GM13977 (cell line): ENCODE results near the gene TAF15.
A peak's percentile ranks its signal among the peaks of the same experiment; 100 is the strongest.

Experiments used
- DNase-seq: peaks from one replicate; pipeline ENCODE4 v3.0.0; 2012; ENCODE audit warnings: low spot score
- CTCF ChIP-seq: IDR thresholded peaks from 2 replicates; pipeline ENCODE4 v1.5.1; 2012; ENCODE audit warnings: mild to moderate bottlenecking, control low read depth; ENCODE audit not compliant: insufficient read depth; ENCODE audit errors: extremely low read depth, missing control alignments
- in situ Hi-C: fragments of 300-500 bp; cut with MboI; formaldehyde crosslinking; loops from one replicate; pipeline ENCODE4 v1.12.0; 2022; ENCODE audit warnings: low sequenced_read_pairs, low pct_unique_long_range_greater_than_20kb, mixed read lengths, inconsistent platforms; ENCODE audit not compliant: unreplicated experiment

TAF15 gene

DNA sequence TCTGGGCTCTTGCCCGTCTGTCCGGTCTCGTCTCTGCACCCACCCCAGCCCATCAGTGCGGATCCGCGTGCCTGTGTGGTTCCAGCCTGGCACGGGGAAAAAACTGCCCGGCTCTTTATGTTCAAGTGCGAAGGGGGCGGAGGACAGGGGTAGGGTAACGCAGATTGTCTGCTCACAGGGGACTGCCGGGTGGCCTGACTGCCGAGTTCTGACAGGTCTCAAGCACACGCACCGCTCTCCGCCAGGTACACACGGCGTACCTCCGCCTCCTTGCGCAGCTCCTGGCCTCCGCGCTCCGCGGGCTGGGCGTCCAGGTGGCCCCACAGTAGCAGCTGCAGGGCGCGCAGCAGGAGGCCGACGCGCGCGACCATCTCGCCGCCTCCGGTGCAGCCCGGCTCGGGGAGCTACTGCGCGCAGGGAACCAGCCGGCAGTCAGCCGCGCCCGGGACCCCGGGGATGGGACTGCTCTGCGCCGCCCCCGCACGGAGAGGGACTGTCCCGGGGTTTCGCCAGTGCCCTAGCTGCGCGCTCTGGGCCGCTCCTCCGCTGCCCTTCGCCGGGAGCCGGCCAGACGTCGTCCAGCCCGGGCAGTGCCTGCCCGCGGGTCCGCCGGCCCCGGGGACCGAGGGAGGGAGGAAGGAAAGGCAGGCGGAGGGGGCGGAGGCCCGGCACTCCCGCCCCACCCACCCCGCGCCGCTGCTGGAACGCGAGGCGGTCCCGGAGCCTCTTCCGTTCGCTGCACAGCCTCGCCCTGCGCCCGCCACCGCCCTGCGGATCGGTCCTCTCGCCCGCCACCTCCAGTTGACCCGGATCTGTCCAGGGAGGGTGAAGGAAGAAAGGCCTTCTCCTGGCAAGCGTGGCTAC lies 14.0 kb upstream of the TAF15 start, which contains the start of gene MMP28:
MMP28 (minus strand) TSS at position 635 of the 864 bp plus-strand sequence; CDS start at position 371, 264 bp downstream.
- in situ Hi-C loops, result no loop called here
- peak; percentile 62 for DNase-seq

DNA sequence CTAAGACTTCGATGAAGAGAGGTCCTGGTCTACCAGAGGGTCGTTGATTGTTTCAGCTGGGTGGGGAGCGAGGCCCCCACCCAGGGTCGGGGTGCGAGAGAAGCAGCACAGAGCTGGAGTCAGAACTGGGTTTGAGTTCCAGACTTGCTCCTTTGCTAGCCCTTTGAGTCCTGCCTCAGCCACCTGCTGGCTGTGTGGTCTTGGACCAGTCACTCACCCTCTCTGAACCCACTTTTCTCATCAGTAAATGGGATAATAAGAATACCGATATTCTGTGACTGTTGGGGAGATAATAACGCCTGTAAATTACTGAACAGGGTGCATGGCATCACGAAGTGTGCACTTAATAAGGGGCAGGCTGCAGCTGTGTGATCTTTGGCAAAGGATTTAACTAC lies 13.4 kb upstream of the TAF15 start:
- in situ Hi-C loops, result no loop called here
- DNase-seq, result no peak
- no peak for TF ChIP-seq CTCF

More for the DNA sequence above, 14.0 kb upstream of the TAF15 start, which contains the start of gene MMP28:
- TF ChIP-seq CTCF, result no peak

GRCh38 chr17:35796942-35797341 lies 12.3 kb upstream of the TAF15 start:
- in situ Hi-C loops, result no loop called here
- DNase-seq, result no peak
- no peak for TF ChIP-seq CTCF

DNA sequence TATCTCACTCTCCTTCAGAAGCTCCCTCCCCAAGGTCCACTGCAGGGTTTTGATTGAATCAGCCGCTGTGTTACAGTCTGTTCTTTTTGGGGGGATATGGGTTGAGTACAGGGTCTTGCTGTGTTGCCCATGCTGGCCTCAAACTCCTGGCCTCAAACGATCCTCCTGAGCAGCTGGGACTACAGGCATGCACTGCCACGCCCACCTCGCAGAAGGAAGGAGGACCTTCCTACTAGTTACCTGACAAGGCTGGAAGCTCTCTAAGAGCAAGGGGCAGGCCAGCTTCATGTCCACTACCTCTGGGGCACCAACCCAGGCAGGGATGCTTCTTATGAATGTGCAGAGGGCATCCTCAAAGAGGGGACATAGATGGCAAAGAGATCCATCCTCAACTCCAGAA lies 11.9 kb upstream of the TAF15 start:
- in situ Hi-C loops, result no loop called here
- TF ChIP-seq CTCF, result no peak

GRCh38 chr17:35797918-35798317 lies 11.4 kb upstream of the TAF15 start:
- in situ Hi-C loops, result no loop called here
- no peak for TF ChIP-seq CTCF
- DNase-seq, result no peak

More for the DNA sequence above, 11.9 kb upstream of the TAF15 start:
- no peak for DNase-seq

DNA sequence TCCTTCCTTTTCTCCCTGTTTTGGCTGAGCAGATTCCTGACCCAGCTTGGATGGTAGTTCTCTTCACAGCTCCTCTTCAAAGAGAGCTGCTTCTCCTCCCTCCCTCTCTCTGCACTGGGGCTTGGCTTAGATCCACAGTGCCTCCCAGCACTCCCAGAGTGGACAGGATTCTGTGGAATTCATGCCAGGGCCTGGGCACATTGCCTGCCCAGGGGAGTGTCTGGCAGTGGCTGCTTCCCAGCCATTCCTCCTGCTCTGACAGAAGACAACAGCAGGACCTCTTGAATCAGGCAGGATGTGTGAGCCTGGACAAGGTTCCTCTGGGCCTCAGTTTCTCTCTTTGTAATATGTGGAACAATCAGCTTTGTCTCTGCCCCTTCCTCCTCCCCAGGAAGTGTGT lies 9.3 kb upstream of the TAF15 start:
- in situ Hi-C loops, result no loop called here
- TF ChIP-seq CTCF, result no peak
- no peak for DNase-seq
